IMR-90 (cell line): ENCODE measurements around the gene FXR2. TPM values are rescaled to one million over a fixed set of nuclear protein-coding genes. Genes with fewer than 3 reads are reported as not detected.

Experiments used
- ATAC-seq: fragments of 200-7000 bp; cut with Tn5 transposase; 2 replicates; pipeline ENCODE4 v1.9.1; 2020; ENCODE audit warnings: low read depth, mild to moderate bottlenecking, moderate library complexity
- BruUV-seq: library from RNA; stranded (reverse); fragments of 400-500 nt; replicated peaks from 2 replicates; lab custom pipeline; 2021; lab: Mats Ljungman, UMichigan
- CTCF ChIA-PET: fragments of 300-600 bp; formaldehyde crosslinking; extraction: SDS; loops from one replicate; lab custom pipeline; 2021; ENCODE audit warnings: antibody characterized with exemption; lab: Yijun Ruan, JAX
- POLR2A ChIA-PET: fragments of 300-600 bp; sonication (Branson Sonifier 250); formaldehyde crosslinking; loops from one replicate; lab custom pipeline; 2022; ENCODE audit warnings: antibody characterized with exemption; ENCODE audit not compliant: unreplicated experiment; lab: Charles Lee
- DNase-seq: peaks from one replicate; pipeline ENCODE4 v3.0.0; 2013
- H2AFZ ChIP-seq: replicated peaks from 2 replicates; pipeline ENCODE3; 2013; ENCODE audit warnings: low read length, mild to moderate bottlenecking; ENCODE audit not compliant: poor library complexity
- H2AK5ac ChIP-seq: 2 replicates; pipeline ENCODE4 v1.6.1; 2013; ENCODE audit warnings: low read depth, low read length, inconsistent platforms
- H2AK9ac ChIP-seq: replicated peaks from 2 replicates; pipeline ENCODE3; 2013; ENCODE audit warnings: mild to moderate bottlenecking, low read depth, low read length, moderate library complexity; ENCODE audit not compliant: poor library complexity
- H2BK120ac ChIP-seq: 2 replicates; pipeline ENCODE4 v1.6.1; 2013; ENCODE audit warnings: low read depth, low read length, inconsistent platforms
- H2BK15ac ChIP-seq: 3 replicates; pipeline ENCODE4 v1.6.1; 2013; ENCODE audit warnings: low read depth, low read length, inconsistent platforms
- H2BK20ac ChIP-seq: 2 replicates; pipeline ENCODE4 v1.6.1; 2013; ENCODE audit warnings: low read depth, mild to moderate bottlenecking, inconsistent platforms, low read length, moderate library complexity
- H2BK5ac ChIP-seq: 2 replicates; pipeline ENCODE4 v1.6.1; 2013; ENCODE audit warnings: mild to moderate bottlenecking, low read depth, low read length, inconsistent platforms; ENCODE audit not compliant: poor library complexity, severe bottlenecking
- H3K14ac ChIP-seq: replicated peaks from 2 replicates; pipeline ENCODE4 v1.6.1; 2013; ENCODE audit warnings: low read depth, low read length, inconsistent platforms
- H3K18ac ChIP-seq: 2 replicates; pipeline ENCODE4 v1.6.1; 2013; ENCODE audit warnings: low read depth, low read length, control low read depth
- H3K23ac ChIP-seq: 2 replicates; pipeline ENCODE4 v1.6.1; 2013; ENCODE audit warnings: low read depth, low read length, inconsistent platforms
- H3K27ac ChIP-seq: 2 replicates; pipeline ENCODE4 v1.5.1; 2013; ENCODE audit warnings: mild to moderate bottlenecking, control low read depth, low read length; ENCODE audit not compliant: insufficient read depth
- H3K27me3 ChIP-seq: 2 replicates; pipeline ENCODE4 v1.6.1; 2013; ENCODE audit warnings: low read length; ENCODE audit not compliant: control insufficient read depth, insufficient read depth
- H3K36me3 ChIP-seq: 2 replicates; pipeline ENCODE4 v1.6.1; 2013; ENCODE audit warnings: low read length, mixed read lengths; ENCODE audit not compliant: control insufficient read depth, insufficient read depth
- H3K4ac ChIP-seq: 2 replicates; pipeline ENCODE4 v1.6.1; 2013; ENCODE audit warnings: low read depth, low read length, inconsistent platforms
- H3K4me1 ChIP-seq: 2 replicates; pipeline ENCODE4 v1.6.1; 2013; ENCODE audit warnings: low read length, mixed read lengths; ENCODE audit not compliant: control insufficient read depth, insufficient read depth
- H3K4me2 ChIP-seq: 2 replicates; pipeline ENCODE4 v1.6.1; 2013; ENCODE audit warnings: low read depth, mild to moderate bottlenecking, control low read depth, low read length, moderate library complexity
- H3K4me3 ChIP-seq: 2 replicates; pipeline ENCODE4 v1.5.1; 2013; ENCODE audit warnings: low read depth, mild to moderate bottlenecking, control low read depth, low read length, moderate library complexity; ENCODE audit not compliant: insufficient read depth
- H3K56ac ChIP-seq: 2 replicates; pipeline ENCODE4 v1.6.1; 2013; ENCODE audit warnings: low read length, inconsistent platforms; ENCODE audit not compliant: insufficient read depth; ENCODE audit errors: extremely low read depth
- H3K79me1 ChIP-seq, 2 experiments: 2 replicates each; pipeline ENCODE4 v1.6.1; 2013; ENCODE audit warnings: low read length in 2 of 2, inconsistent platforms in 1 of 2, low read depth in 1 of 2
- H3K9ac ChIP-seq: 2 replicates; pipeline ENCODE4 v1.6.1; 2013; ENCODE audit warnings: low read depth, low read length, control low read depth
- H3K9me1 ChIP-seq: 2 replicates; pipeline ENCODE4 v1.6.1; 2013; ENCODE audit warnings: low read length, inconsistent platforms; ENCODE audit not compliant: insufficient read depth
- H3K9me3 ChIP-seq: 2 replicates; pipeline ENCODE4 v1.6.1; 2013; ENCODE audit warnings: low read length; ENCODE audit not compliant: control insufficient read depth, insufficient read depth
- H4K20me1 ChIP-seq: 2 replicates; pipeline ENCODE4 v1.6.1; 2013; ENCODE audit warnings: low read length, inconsistent platforms; ENCODE audit not compliant: insufficient read depth
- H4K5ac ChIP-seq: 2 replicates; pipeline ENCODE4 v1.6.1; 2013; ENCODE audit warnings: mild to moderate bottlenecking, low read depth, low read length, control low read depth
- H4K8ac ChIP-seq, 2 experiments: 2 replicates each; pipeline ENCODE4 v1.6.1; 2013; ENCODE audit warnings: low read depth in 2 of 2, low read length in 2 of 2, control low read depth in 1 of 2, inconsistent platforms in 1 of 2
- H4K91ac ChIP-seq: 2 replicates; pipeline ENCODE4 v1.6.1; 2013; ENCODE audit warnings: low read depth, low read length, inconsistent platforms; ENCODE audit not compliant: insufficient read depth
- BHLHE40 ChIP-seq: fragments of 150-350 bp; IDR thresholded peaks from 2 replicates; pipeline ENCODE4 v1.6.1; 2016; ENCODE audit warnings: mild to moderate bottlenecking, low read depth, low read length
- CEBPB ChIP-seq: IDR thresholded peaks from 2 replicates; pipeline ENCODE4 v1.6.1; 2012; ENCODE audit warnings: low read depth, low read length, improper control_type of control experiment
- CHD1 ChIP-seq: IDR thresholded peaks from 2 replicates; pipeline ENCODE4 v1.6.1; 2012; ENCODE audit warnings: low read depth, low read length, improper control_type of control experiment
- CTCF ChIP-seq: conservative IDR thresholded peaks from 2 replicates; pipeline ENCODE4 v1.5.1; 2012; ENCODE audit warnings: mild to moderate bottlenecking, low read depth, low read length, improper control_type of control experiment
- ELK1 ChIP-seq: fragments of 150-350 bp; IDR thresholded peaks from 2 replicates; pipeline ENCODE4 v1.6.1; 2016; ENCODE audit warnings: low read depth, mild to moderate bottlenecking, low read length, moderate library complexity, borderline replicate concordance
- FOS ChIP-seq: fragments of 150-350 bp; IDR thresholded peaks from 2 replicates; pipeline ENCODE4 v1.6.1; 2016; ENCODE audit warnings: low read depth, low read length
- MAFK ChIP-seq: IDR thresholded peaks from 2 replicates; pipeline ENCODE4 v1.6.1; 2012; ENCODE audit warnings: low read depth, low read length, improper control_type of control experiment
- MAZ ChIP-seq: IDR thresholded peaks from 2 replicates; pipeline ENCODE4 v1.6.1; 2012; ENCODE audit warnings: low read depth, mild to moderate bottlenecking, low read length, improper control_type of control experiment, moderate library complexity, borderline replicate concordance
- MXI1 ChIP-seq: IDR thresholded peaks from 2 replicates; pipeline ENCODE4 v1.6.1; 2012; ENCODE audit warnings: low read depth, mild to moderate bottlenecking, low read length, moderate library complexity, borderline replicate concordance
- NFE2L2 ChIP-seq: fragments of 150-350 bp; IDR thresholded peaks from 2 replicates; pipeline ENCODE4 v1.6.1; 2016; ENCODE audit warnings: low read depth, mild to moderate bottlenecking, low read length
- POLR2A ChIP-seq: IDR thresholded peaks from 2 replicates; pipeline ENCODE4 v1.6.1; 2012; ENCODE audit warnings: mild to moderate bottlenecking, low read depth, low read length
- RAD21 ChIP-seq: IDR thresholded peaks from 2 replicates; pipeline ENCODE4 v1.6.1; 2012; ENCODE audit warnings: low read length, improper control_type of control experiment
- RCOR1 ChIP-seq: IDR thresholded peaks from 2 replicates; pipeline ENCODE4 v1.6.1; 2012; ENCODE audit warnings: mild to moderate bottlenecking, low read length, improper control_type of control experiment; ENCODE audit not compliant: insufficient replicate concordance
- RFX5 ChIP-seq: IDR thresholded peaks from 2 replicates; pipeline ENCODE4 v1.8.0; 2012; ENCODE audit warnings: low read depth, mild to moderate bottlenecking, low read length, moderate library complexity
- SMC3 ChIP-seq: fragments of 150-350 bp; IDR thresholded peaks from 2 replicates; pipeline ENCODE4 v1.6.1; 2016; ENCODE audit warnings: low read depth, mild to moderate bottlenecking, antibody characterized with exemption, low read length, moderate library complexity
- WGBS, 2 experiments: methylation state at CpG; one replicate each; pipeline versions ENCODE4 v1.1.5 to v1.1.7; 2013; ENCODE audit warnings: missing lambda C conversion rate in 2 of 2; ENCODE audit not compliant: insufficient read length in 1 of 2; ENCODE audit errors: extremely low coverage in 2 of 2; 5-methylcytosine and 5-hydroxymethylcytosine counted together
- dilution Hi-C: fragments of 300-500 bp; cut with HindIII; formaldehyde crosslinking; loops from one replicate; pipeline ENCODE4 v1.14.3; 2018; ENCODE audit warnings: low sequenced_read_pairs; ENCODE audit not compliant: unreplicated experiment
- in situ Hi-C: fragments of 300-500 bp; cut with MboI; formaldehyde crosslinking; loops from 3 replicates; pipeline ENCODE4 v1.14.3; 2019; ENCODE audit warnings: low sequenced_read_pairs, inconsistent platforms, mixed read lengths
- intact Hi-C: fragments of 100-400 bp; cut with micrococcal nuclease; formaldehyde crosslinking; loops from 2 replicates; pipeline ENCODE4 v1.10.0; 2022
- polyA plus RNA-seq, 3 experiments: library from polyadenylated mRNA; depleted of rRNA; stranded (reverse); fragments of >200 nt; gene quantifications; 2 replicates each; pipeline ENCODE4 v1.2.3, GENCODE V29; 2012; ENCODE audit warnings: low replicate concordance in 1 of 3
- total RNA-seq: library from RNA; depleted of rRNA; stranded (reverse); fragments of >200 nt; gene quantifications from 2 replicates; pipeline ENCODE4 v1.2.3, GENCODE V29; 2012
- TF ChIP-seq, protein P1 (sequence below): fragments of 150-350 bp; IDR thresholded peaks from 2 replicates; pipeline ENCODE4 v1.6.1; 2017; ENCODE audit warnings: mild to moderate bottlenecking, antibody characterized with exemption, low read length, low read depth

Gene FXR2
- total and polyA plus RNA-seq, 2 of the 4 experiments (the other 2 are of a cell fraction) = 39.1 to 55.9 TPM

DNA sequence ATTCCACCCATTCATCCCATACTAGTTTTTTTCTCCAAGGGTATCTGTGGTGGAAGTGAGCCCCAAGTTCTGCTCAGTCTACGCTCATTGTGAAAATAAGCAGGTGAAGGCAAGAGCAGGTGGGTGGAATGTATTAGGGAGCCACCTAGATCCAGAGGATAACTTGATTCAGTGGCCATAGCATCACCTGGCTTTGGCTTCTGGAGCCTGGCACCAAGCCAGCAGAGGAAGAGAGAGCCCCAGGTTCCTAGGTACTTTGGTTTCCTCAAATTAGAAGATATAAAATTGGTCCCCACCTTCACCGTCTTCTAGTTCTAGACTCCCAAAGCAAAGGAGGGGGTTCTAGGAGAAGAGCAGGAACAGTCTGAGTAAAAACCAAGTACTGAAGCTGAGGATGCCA is 4.1 kb downstream of the FXR2 start:
- intact Hi-C loops = no loop called here
- ATAC-seq = no peak
- no peak overlapping the region for H2BK5ac ChIP-seq
- no peak overlapping the region for H2BK15ac ChIP-seq
- no peak overlapping the region for H3K18ac ChIP-seq
- H3K4me2 ChIP-seq = no peak overlapping the region
- dilution Hi-C loops = no loop called here
- peaks cover 9% of the 10 kb centered on the region for H3K4me1 ChIP-seq
- ChIA-PET CTCF (no interaction called here), POLR2A (no interaction called here)
- peaks cover 50 to 74% of the 10 kb centered on the region in 2 experiments for H3K79me1 ChIP-seq
- H2AFZ ChIP-seq = no peak overlapping the region
- H3K27ac ChIP-seq = no peak overlapping the region
- no CpG with 5 or more reads among the region's 2 CpGs for WGBS, 2 experiments
- H3K9me1 ChIP-seq = peaks cover 16% of the 10 kb centered on the region
- no peak for TF ChIP-seq POLR2A
- TF ChIP-seq FOS = no peak
- no peak for TF ChIP-seq CTCF
- no peak for TF ChIP-seq ELK1
- TF ChIP-seq RFX5 = no peak
- TF ChIP-seq RAD21 = no peak
- TF ChIP-seq MAZ = no peak
- TF ChIP-seq BHLHE40 = no peak
- no peak for TF ChIP-seq NFE2L2
- no peak for TF ChIP-seq CHD1
- TF ChIP-seq MAFK = no peak
- no peak for TF ChIP-seq RCOR1
- TF ChIP-seq, protein P1, sequence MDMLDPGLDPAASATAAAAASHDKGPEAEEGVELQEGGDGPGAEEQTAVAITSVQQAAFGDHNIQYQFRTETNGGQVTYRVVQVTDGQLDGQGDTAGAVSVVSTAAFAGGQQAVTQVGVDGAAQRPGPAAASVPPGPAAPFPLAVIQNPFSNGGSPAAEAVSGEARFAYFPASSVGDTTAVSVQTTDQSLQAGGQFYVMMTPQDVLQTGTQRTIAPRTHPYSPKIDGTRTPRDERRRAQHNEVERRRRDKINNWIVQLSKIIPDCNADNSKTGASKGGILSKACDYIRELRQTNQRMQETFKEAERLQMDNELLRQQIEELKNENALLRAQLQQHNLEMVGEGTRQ = no peak
- TF ChIP-seq CEBPB = no peak
- no peak for TF ChIP-seq SMC3
- no peak for TF ChIP-seq MXI1
- no peak overlapping the region for H3K4me3 ChIP-seq
- H2AK9ac ChIP-seq = no peak overlapping the region
- H3K14ac ChIP-seq = no peak overlapping the region
- H3K4ac ChIP-seq = no peak overlapping the region
- H4K8ac ChIP-seq = no peak overlapping the region
- no peak for DNase-seq
- H3K56ac ChIP-seq = no peak overlapping the region
- no peak overlapping the region for H2AK5ac ChIP-seq
- BruUV-seq = no TSS peak
- no peaks in the 10 kb centered on the region for H3K27me3 ChIP-seq
- H3K23ac ChIP-seq = 0 out of 2 replicates have a peak overlapping the region, but pooled peaks have one; percentile 59
- no peaks in the 10 kb centered on the region for H3K9me3 ChIP-seq
- no peak overlapping the region for H2BK20ac ChIP-seq
- in situ Hi-C loops = no loop called here
- peaks cover 9% of the 10 kb centered on the region for H3K36me3 ChIP-seq
- no peak overlapping the region for H2BK120ac ChIP-seq
- H4K20me1 ChIP-seq = peaks cover 62% of the 10 kb centered on the region
- H3K9ac ChIP-seq = no peak overlapping the region
- no peak overlapping the region for H4K5ac ChIP-seq
- H4K91ac ChIP-seq = no peak overlapping the region
